Thyroid gland (tissue), 4 donors: ENCODE measurements around the gene THBS3. TPM values are rescaled to one million over a fixed set of nuclear protein-coding genes. Genes with fewer than 3 reads are reported as not detected.

Source experiments
- DNase-seq, 2 donors: peaks; one replicate each; pipeline ENCODE4 v3.0.0-alpha.2; 2019
- H3K27ac ChIP-seq, 3 donors: fragments of 200-600 bp; sonication (generic); 1 replicate in 2 of 3; 2 replicates in 1 of 3; pipeline ENCODE4 v1.5.1; 2016 to 2019; ENCODE audit warnings: mild to moderate bottlenecking in 1 of 3, moderate library complexity in 1 of 3
- H3K27me3 ChIP-seq: fragments of 200-600 bp; sonication (generic); one replicate; pipeline ENCODE4 v1.5.1; 2019
- H3K36me3 ChIP-seq, 2 donors: fragments of 200-600 bp; sonication (generic); one replicate each; pipeline ENCODE4 v1.5.1; 2016 to 2019
- H3K4me1 ChIP-seq, 2 donors: fragments of 200-600 bp; sonication (generic); one replicate each; pipeline ENCODE4 v1.5.1; 2017 to 2019
- H3K4me3 ChIP-seq, 3 donors: fragments of 200-600 bp; sonication (generic); replicated peaks in 1 of 3; 1 replicate in 2 of 3; 2 replicates in 1 of 3; pipeline ENCODE4 v1.5.1; 2016; ENCODE audit warnings: mild to moderate bottlenecking in 1 of 3
- H3K9me3 ChIP-seq: fragments of 200-600 bp; sonication (generic); one replicate; pipeline ENCODE4 v1.5.1; 2017
- CTCF ChIP-seq, 6 experiments: fragments of 200-600 bp in 3 of 6; fragments of 450-650 bp in 3 of 6; sonication (generic) in 3 of 6; IDR thresholded peaks; one replicate each; pipeline ENCODE4 v1.5.1; 2016 to 2019; ENCODE audit warnings: antibody characterized with exemption in 6 of 6, mild to moderate bottlenecking in 2 of 6, inconsistent platforms in 1 of 6, moderate library complexity in 1 of 6
- POLR2A ChIP-seq, 2 donors: fragments of 450-650 bp; IDR thresholded peaks; one replicate each; pipeline ENCODE4 v1.6.1; 2017; ENCODE audit warnings: antibody characterized with exemption in 2 of 2, mild to moderate bottlenecking in 2 of 2, moderate library complexity in 1 of 2
- WGBS, 2 donors: methylation state at CpG; one replicate each; pipeline ENCODE4 v1.1.5; 2017; 5-methylcytosine and 5-hydroxymethylcytosine counted together
- intact Hi-C: fragments of 100-400 bp; cut with DNase I; formaldehyde crosslinking; loops from one replicate; pipeline ENCODE4 v1.15.1; 2023
- total RNA-seq, 4 donors: library from RNA; depleted of rRNA; stranded (reverse); fragments of >200 nt; gene quantifications; one replicate each; pipeline ENCODE4 v1.2.3, GENCODE V29; 2016

THBS3 gene
- total RNA-seq, 4 donors from 2014 or later = 8.5 to 25.7 (median 18.2) TPM

- WGBS, 2 donors = 84 to 90% methylated on average over 4 of the region's 4 CpGs
- no peak for DNase-seq
- peaks cover 23 to 26% of the 10 kb centered on the region in 2 donors for H3K4me1 ChIP-seq
- H3K9me3 ChIP-seq = no peaks in the 10 kb centered on the region
- TF ChIP-seq CTCF (IDR thresholded peaks at IDR 0.05) (no peak), POLR2A (IDR thresholded peaks at IDR 0.05) (no peak)
- no peaks in the 10 kb centered on the region for H3K27me3 ChIP-seq
- intact Hi-C loops = no loop called here
- H3K4me3 ChIP-seq = no peak overlapping the region
- H3K27ac ChIP-seq = no peak overlapping the region
- H3K36me3 ChIP-seq = no peaks in the 10 kb centered on the region
These were observed 2.8 kb upstream of the THBS3 start for GRCh38 chr1:155210314-155211104.

- intact Hi-C loops = loop anchor here (5.0 kb wide), 1 partner anchor 33 kb away; a partner anchor contains a TSS
- Histone ChIP-seq H3K9me3 (no peaks in the 10 kb centered on the region), H3K36me3 (no peaks in the 10 kb centered on the region), H3K4me3 (peak overlapping the region; percentile 89 to 98 (median 96)), H3K27ac (peak overlapping the region; percentile 99 to 100 (median 99)), H3K4me1 (peaks cover 23 to 26% of the 10 kb centered on the region in 2 donors), H3K27me3 (no peaks in the 10 kb centered on the region)
- TF ChIP-seq POLR2A (IDR thresholded peaks at IDR 0.05) (no peak), CTCF (IDR thresholded peaks at IDR 0.05) (no peak)
- WGBS, 2 donors = 4 to 5% methylated on average over 11 of the region's 13 CpGs
- no peak for DNase-seq
These were observed 1.6 kb upstream of the THBS3 start for GRCh38 chr1:155209312-155209721.

- DNase-seq = peak; percentile 84 to 88
- Histone ChIP-seq H3K27me3 (no peaks in the 10 kb centered on the region), H3K4me3 (peak within 1 kb of the TSS; percentile 89 to 98 (median 96)), H3K9me3 (no peaks in the 10 kb centered on the region), H3K27ac (peak within 1 kb of the TSS; percentile 99 to 100 (median 99)), H3K36me3 (no peaks in the 10 kb centered on the region), H3K4me1 (peaks cover 23 to 26% of the 10 kb centered on the region in 2 donors)
- no peak for TF ChIP-seq CTCF (IDR thresholded peaks at IDR 0.05)
- peak in 1 of 2 donors; percentile 53 for TF ChIP-seq POLR2A (IDR thresholded peaks at IDR 0.05)
- 0 to 2% methylated on average over 18 to 21 of the region's 64 CpGs for WGBS, 2 donors
- intact Hi-C loops = loop anchor here (5.0 kb wide), 1 partner anchor 34 kb away; a partner anchor contains a TSS
These were observed 1.0 kb upstream of the THBS3 start, which contains the start of gene MTX1 for GRCh38 chr1:155208541-155209311. MTX1 (plus strand) TSS chr1:155208695; CDS start chr1:155208805, 110 bp downstream.

- WGBS, 2 donors = 21 to 22% methylated on average over 12 to 13 of the region's 13 CpGs
- Histone ChIP-seq H3K4me1 (peaks cover 23 to 26% of the 10 kb centered on the region in 2 donors), H3K36me3 (no peaks in the 10 kb centered on the region), H3K27ac (peak overlapping the region; percentile 99 to 100 (median 99)), H3K27me3 (no peaks in the 10 kb centered on the region), H3K9me3 (no peaks in the 10 kb centered on the region), H3K4me3 (no peak overlapping the region)
- TF ChIP-seq CTCF (IDR thresholded peaks at IDR 0.05) = peak; percentile 53 to 97 (median 82)
- TF ChIP-seq POLR2A (IDR thresholded peaks at IDR 0.05) = no peak
- intact Hi-C loops = loop anchor here (5.0 kb wide), 1 partner anchor 35 kb away; a partner anchor contains a TSS
- DNase-seq = peak; percentile 90 to 91
These were observed 549 bp downstream of the THBS3 start for GRCh38 chr1:155206891-155207805.
